Muscle layer of colon (tissue), 2 donors: ENCODE data around the gene ADAMTSL2.

ENCODE experiments used
- H3K27ac ChIP-seq: one replicate; pipeline ENCODE4 v1.7.0; 2013; ENCODE audit warnings: low read depth, mild to moderate bottlenecking, low read length, moderate library complexity
- H3K27me3 ChIP-seq, 2 donors: one replicate each; pipeline ENCODE4 v1.7.0; 2013; ENCODE audit warnings: low read length in 2 of 2, mild to moderate bottlenecking in 2 of 2; ENCODE audit not compliant: insufficient read depth in 2 of 2, control insufficient read depth in 1 of 2
- H3K36me3 ChIP-seq: one replicate; pipeline ENCODE4 v1.7.0; 2013; ENCODE audit warnings: mild to moderate bottlenecking, low read length; ENCODE audit not compliant: insufficient read depth
- H3K4me1 ChIP-seq: one replicate; pipeline ENCODE4 v1.7.0; 2013; ENCODE audit warnings: mild to moderate bottlenecking, low read length; ENCODE audit not compliant: insufficient read depth
- H3K4me3 ChIP-seq, 2 donors: one replicate each; pipeline ENCODE4 v1.7.0; 2013; ENCODE audit warnings: low read length in 2 of 2, low read depth in 1 of 2, mild to moderate bottlenecking in 1 of 2, moderate library complexity in 1 of 2
- H3K9ac ChIP-seq: one replicate; pipeline ENCODE4 v1.7.0; 2013; ENCODE audit warnings: low read length
- H3K9me3 ChIP-seq: one replicate; pipeline ENCODE4 v1.7.0; 2013; ENCODE audit warnings: mild to moderate bottlenecking, low read length
- donor health status: abdominal sarcoma.
- donor health status: Adenocarcinoma of cecum.

The ADAMTSL2 gene

DNA sequence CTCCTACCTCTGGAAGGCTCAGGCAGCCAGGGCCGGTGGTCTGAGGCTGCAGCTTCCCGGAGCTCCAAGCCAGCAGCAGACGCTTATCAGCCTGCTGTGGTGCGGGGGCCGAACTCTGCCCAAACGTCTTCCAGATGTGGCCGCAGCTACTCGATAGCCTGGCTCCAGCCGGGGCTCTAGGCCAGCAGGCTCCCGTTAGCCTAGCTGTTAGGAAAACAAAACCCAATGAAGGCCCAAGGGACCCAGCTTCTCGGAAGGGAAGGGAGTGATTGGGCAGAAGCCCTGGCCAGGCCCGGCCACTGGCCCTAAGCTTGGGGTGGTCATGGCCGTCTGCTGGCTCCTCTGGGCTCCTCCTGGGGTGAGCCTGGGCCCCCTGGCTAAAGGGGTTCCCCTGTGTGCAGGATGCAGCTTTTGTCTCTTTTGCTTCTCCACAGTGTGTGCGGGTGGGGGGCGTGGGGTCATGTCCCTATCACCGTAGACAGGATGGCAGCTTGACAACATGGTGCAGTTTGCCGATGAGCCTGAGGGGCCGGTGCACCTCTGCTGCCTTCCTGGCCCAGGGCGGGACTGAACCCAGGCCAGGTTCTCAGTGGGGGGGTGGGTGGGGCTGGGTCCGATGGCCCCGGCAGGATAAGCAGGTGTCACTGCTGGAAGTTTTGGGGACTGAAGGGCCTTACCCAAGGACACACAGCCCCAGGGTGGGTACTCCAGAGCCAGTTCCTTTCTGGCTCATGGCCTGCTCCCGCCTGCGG lies 28.4 kb upstream of the ADAMTSL2 start:
- H3K9me3 ChIP-seq: peaks cover 5% of the 10 kb centered on the region
- H3K4me3 ChIP-seq: no peak overlapping the region
- no peaks in the 10 kb centered on the region for H3K36me3 ChIP-seq
- H3K4me1 ChIP-seq: peaks cover 16% of the 10 kb centered on the region
- no peaks in the 10 kb centered on the region for H3K27me3 ChIP-seq
- H3K9ac ChIP-seq: no peak overlapping the region
- H3K27ac ChIP-seq: no peak overlapping the region

DNA sequence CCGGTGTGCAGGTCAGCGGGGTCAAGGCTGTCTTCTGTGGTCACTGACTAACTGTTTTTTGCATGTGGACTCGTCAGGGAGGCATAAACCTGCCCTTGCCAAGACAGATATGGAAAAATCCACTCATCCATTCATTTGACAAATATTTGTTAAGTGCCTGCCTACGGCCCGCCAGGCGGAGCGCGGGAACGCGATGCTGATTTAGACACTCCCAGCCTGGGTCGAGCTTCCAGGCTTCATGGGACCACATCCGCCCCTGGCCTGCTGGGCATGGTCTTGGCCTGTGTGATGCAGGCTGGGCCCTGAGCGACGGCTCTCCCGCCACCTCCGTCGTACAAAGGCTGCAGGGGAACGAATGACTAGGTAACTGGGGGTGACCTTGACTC lies 27.9 kb upstream of the ADAMTSL2 start:
- Histone ChIP-seq H3K36me3 (no peaks in the 10 kb centered on the region), H3K27me3 (no peaks in the 10 kb centered on the region), H3K27ac (no peak overlapping the region), H3K4me3 (no peak overlapping the region), H3K9me3 (peaks cover 3% of the 10 kb centered on the region), H3K4me1 (peaks cover 16% of the 10 kb centered on the region), H3K9ac (no peak overlapping the region)

DNA sequence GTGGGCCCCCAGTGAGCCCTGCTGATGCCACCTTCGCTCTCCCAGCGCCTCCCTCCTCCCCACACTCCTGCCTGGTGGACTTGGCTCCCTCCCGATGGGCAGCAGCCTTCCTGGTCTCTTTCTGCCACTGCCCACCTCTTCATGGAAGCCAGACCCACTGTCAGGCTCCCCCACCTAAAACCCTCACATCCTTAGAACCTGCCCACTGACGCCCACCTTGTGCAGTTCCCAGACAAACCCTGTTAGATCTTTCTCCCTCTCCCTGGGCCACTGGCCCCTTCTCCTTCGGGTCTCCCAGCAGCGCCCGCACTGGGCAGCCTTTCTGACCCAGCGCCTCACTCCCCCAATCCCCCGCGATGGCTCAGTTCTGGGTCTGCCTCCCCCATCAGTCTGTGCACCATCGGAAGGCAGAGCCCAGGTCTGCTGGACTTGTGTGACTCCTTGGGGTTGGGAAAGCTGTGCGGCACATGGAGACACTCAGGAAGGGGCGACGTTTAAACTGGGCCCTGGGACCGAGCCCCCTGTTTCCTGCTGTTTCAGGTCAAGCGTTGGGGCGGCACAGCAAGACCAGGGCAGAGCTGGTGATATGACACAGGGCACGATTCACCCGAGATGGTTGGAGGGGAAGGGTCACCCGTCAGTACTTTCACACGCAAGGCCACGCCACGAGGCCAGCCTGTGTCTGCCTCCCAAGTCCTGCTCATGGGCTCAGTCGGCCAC lies 27.1 kb upstream of the ADAMTSL2 start:
- no peaks in the 10 kb centered on the region for H3K27me3 ChIP-seq
- H3K9me3 ChIP-seq: no peaks in the 10 kb centered on the region
- H3K36me3 ChIP-seq: no peaks in the 10 kb centered on the region
- no peak overlapping the region for H3K9ac ChIP-seq
- H3K4me3 ChIP-seq: no peak overlapping the region
- no peak overlapping the region for H3K27ac ChIP-seq
- H3K4me1 ChIP-seq: peaks cover 16% of the 10 kb centered on the region

DNA sequence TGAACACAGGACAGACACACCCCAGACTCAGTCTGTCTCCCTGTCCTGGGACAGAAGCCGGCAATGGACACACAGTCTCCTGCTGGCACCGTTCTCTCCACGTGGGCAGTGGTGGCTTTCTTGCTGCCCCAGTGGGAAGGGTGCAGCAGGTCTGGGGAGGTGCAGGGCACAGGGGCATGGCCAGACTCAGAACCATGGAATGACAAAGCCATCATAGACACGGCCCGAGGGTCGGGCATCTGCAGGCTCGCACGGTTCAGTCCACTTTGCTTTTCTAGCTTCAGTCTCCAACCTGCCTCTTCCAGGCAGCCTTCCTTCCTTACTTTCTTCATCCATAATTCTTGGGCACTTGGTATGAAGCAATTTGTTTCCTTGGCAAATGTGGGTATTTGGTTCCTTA lies 26.5 kb upstream of the ADAMTSL2 start:
- Histone ChIP-seq H3K27me3 (no peaks in the 10 kb centered on the region), H3K9me3 (no peaks in the 10 kb centered on the region), H3K27ac (no peak overlapping the region), H3K4me3 (no peak overlapping the region), H3K36me3 (no peaks in the 10 kb centered on the region), H3K9ac (no peak overlapping the region), H3K4me1 (peaks cover 16% of the 10 kb centered on the region)

DNA sequence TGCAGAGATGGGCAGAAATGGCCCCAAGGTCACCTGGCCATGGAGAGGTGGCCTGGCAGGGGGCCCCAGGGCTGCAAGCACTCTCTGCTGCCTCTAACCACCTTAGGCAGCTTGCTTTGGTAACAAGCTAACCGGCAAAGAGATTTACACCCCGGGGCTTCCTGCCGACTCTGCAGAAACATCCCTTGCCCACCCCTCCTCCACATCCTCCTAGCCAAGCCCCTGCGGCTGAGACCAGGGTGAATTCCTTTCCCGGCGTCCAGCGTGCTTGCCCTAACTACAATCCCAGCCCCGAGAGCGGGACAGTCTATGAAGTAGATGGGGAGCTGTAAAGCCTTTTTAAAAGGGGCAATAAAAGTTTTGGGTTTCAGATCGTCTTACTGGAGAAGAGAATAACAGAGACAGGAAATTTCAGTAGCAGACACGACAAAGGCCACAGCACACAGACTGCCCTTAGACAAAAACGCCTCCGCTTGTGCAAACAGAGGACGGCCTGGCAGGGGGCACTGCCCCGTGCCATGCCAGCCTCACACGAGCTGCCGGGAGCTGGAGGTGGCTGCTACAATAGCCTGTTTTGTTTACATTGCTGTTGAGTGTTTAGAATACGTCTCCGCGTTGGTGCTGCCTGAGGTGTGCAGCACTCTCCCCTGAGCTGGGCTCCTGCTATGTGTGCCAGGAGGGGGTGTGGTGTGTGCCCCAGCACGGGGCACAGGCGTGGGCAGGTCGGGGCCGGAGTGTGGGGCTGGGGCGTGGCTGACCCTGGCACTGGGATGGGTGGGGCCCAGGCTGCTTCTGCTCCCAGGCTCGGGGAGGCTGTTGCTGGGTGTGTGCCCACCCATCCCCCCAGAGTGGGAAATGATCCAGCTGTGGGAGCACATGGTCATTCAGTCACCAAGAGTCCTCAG lies 25.1 kb upstream of the ADAMTSL2 start:
- Histone ChIP-seq H3K9ac (no peak overlapping the region), H3K27me3 (no peaks in the 10 kb centered on the region), H3K27ac (no peak overlapping the region), H3K4me1 (peaks cover 17% of the 10 kb centered on the region), H3K4me3 (no peak overlapping the region), H3K9me3 (no peaks in the 10 kb centered on the region), H3K36me3 (no peaks in the 10 kb centered on the region)

DNA sequence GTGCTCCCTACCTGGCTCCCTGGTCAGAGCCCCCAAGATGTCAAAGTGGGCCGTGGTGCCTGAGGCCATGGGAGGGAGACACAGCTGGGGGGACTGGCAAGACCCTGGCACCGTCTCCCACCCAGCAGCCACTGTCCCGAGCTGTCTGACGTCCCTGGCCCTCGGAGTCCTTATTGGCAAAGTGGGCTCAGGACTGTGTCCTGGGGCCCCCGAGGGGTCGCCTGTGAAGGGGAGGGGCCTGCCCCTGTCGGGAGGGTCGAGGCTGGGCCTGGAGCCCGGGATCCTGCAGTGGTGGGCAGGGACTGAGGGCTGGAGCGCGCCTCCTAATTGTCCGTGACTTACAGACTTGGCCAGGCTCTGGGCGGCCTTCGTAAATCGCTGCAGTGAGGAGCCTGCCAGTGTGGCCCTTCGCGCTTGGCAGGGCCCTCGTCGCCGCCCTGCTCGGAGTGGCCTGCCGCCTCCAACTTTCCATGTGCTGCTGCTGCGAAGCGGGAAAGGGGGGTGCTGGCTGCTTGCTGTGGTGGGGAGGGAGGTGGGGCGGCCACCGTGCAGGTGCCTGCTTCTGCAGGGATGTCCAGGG lies 23.5 kb upstream of the ADAMTSL2 start:
- Histone ChIP-seq H3K27me3 (no peaks in the 10 kb centered on the region), H3K9ac (no peak overlapping the region), H3K36me3 (no peaks in the 10 kb centered on the region), H3K4me1 (peaks cover 15% of the 10 kb centered on the region), H3K4me3 (no peak overlapping the region), H3K27ac (no peak overlapping the region), H3K9me3 (no peaks in the 10 kb centered on the region)

DNA sequence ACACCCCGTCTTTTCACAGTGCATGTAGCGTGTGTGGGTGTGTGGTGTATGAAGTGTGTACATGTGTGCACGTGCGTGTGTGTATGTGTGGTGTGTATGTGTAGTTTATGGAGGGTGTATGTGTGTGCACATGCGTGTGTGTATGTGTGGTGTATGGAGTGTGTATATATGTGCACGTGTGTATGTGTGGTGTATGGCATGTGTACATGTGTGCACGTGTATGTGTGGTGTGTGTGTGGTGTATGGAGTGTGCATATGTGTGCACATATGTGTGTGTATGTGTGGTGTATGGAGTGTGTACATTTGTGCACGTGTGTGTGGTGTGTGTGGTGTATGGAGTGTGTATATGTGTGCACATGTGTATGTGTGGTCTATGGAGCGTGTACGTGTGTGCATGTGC lies 22.9 kb upstream of the ADAMTSL2 start:
- Histone ChIP-seq H3K9me3 (no peaks in the 10 kb centered on the region), H3K36me3 (no peaks in the 10 kb centered on the region), H3K27ac (no peak overlapping the region), H3K4me1 (peaks cover 15% of the 10 kb centered on the region), H3K27me3 (no peaks in the 10 kb centered on the region), H3K4me3 (no peak overlapping the region), H3K9ac (no peak overlapping the region)

DNA sequence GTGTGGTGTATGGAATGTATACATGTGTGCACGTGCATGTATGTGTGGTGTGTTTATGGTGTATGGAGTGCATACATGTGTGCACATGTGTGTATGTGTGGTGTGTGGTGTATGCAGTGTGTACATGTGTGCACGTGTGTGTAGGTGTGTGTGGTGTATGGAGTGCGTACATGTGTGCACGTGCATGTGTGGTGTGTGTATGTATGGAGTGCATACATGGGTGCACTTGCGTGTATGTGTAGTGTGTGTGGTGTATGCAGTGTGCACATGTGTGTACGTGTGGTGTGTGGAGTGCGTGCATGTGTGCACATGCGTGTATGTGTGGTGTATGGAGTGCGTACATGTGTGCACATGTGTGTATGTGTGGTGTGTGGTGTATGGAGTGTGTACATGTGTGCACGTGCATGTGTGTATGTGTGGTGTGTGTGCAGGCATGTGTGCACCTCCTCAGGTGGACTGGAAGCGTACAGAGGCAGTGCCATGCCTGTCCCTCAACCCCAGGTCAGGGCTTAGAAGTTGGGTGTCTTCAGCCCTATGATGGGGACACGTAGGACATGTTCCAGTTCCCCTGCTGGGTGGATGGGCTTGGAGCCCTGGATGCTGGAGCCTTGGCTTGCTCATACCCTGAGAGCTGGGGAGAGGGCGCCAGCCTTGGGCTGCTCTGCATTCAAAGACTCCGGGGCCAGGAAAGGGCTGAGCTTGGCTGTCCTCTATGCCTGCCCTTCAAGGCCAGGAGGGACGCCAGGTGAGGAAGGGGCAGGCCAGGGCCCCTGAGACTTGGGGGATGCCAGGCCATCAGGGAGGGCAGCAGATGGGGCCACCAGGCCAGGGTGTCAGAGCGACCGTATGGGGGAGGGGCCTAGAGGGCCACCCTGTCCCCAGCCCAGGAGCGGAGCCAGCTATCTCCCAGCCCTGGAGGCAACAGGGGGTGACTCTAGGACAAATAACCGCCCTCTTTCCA lies 22.0 kb upstream of the ADAMTSL2 start:
- Histone ChIP-seq H3K4me1 (peaks cover 15% of the 10 kb centered on the region), H3K36me3 (no peaks in the 10 kb centered on the region), H3K4me3 (no peak overlapping the region), H3K27me3 (no peaks in the 10 kb centered on the region), H3K9ac (no peak overlapping the region), H3K9me3 (no peaks in the 10 kb centered on the region), H3K27ac (no peak overlapping the region)

DNA sequence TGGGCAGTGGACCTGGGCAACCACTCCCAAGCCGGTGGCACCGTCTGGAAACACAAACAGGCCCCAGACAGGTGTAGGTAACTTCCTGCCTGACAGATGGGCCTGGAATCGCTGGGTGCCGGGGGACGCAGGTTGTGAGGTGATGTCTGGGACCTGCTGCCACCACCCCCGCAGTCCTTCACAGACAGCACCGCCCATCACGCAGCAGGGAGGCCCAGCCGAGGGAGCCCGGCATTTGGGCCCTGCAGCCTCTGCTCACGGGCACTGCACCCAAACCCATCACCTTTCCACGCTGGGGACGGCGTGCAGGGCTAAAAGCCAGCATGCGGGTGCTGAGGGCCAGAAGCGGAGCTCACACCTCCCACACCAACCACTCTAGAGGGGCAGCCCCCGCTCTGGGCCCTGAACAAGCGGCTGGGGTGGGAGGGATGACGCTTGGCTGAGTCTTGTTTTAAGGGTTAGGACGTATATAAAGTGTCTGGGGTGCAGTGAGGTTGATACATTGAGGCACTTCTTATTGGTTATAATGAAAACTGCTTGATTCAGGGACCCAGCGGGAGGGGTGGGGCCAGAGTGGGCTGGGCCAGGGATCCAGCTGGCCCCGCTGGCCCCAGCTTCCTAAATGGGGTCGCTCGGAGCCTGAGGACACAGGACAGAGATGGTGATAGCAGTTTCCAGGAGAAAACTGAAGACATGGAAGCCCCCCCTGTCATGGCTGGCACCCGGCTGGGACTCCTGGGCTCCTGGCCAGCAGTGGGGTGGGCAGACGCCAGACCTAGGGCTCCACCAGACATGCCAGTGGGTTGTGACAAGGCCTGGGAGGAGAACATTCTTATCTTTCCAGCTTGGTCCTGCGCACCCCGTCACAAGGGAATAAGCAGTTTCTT lies 21.0 kb upstream of the ADAMTSL2 start:
- H3K27me3 ChIP-seq: no peaks in the 10 kb centered on the region
- no peak overlapping the region for H3K27ac ChIP-seq
- no peaks in the 10 kb centered on the region for H3K36me3 ChIP-seq
- H3K9ac ChIP-seq: no peak overlapping the region
- H3K9me3 ChIP-seq: no peaks in the 10 kb centered on the region
- H3K4me1 ChIP-seq: peaks cover 15% of the 10 kb centered on the region
- no peak overlapping the region for H3K4me3 ChIP-seq
